HG03196 (cell line): ENCODE results near the gene CYTH3.

ENCODE experiments used
- ATAC-seq: cut with Tn5 transposase; IDR thresholded peaks from one replicate; pipeline ENCODE4 v1.9.1; 2021; ENCODE audit not compliant: unreplicated experiment

Gene CYTH3

DNA sequence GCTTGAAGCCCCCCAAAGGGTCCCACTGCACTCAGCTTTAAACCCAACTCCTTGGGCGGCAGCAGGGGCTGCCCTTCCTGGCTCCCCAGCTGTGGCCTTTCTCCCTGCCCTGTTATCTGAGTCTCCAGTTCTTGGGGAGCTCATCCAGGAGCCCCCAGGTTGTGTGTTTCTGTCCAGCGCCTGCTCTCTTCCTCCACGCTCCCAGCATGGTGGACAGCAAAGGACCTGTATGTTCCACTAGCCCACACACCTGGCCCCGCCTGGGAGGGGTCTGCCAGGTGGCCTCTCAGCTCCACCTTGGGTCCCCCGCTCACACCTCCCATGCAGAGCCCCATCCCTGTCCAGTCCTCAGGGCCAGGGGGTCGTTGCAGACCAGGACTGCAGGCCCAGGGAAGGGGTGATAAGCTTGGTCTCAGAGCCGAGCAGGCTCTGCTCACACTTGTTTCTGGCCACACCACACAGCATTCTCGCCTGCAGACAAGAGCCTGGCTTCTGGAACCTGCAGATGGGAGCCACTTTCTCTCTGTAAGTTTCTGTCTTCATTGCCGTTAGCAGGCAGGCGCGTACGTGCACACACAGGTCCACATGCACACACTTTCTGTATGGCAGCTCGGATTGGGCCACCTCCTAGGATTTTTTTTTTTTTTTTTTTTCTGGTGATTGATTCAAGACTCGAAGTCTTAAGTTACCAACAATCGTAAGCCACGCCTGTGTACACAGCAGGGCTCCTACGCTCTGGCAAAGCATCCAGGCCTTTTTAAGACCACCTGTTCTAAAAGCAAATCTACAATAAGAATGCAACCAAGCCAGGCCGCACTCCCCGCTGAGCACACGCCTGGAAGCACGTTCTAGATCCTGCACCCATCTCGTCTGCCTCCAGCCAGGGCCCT, 104.6 kb downstream of the CYTH3 start:
- no peak for ATAC-seq

GRCh38 chr7:6167004-6167551, 105.3 kb downstream of the CYTH3 start:
- ATAC-seq, result no peak

- ATAC-seq, result no peak
These were observed 106.0 kb downstream of the CYTH3 start for GRCh38 chr7:6166443-6166891.

DNA sequence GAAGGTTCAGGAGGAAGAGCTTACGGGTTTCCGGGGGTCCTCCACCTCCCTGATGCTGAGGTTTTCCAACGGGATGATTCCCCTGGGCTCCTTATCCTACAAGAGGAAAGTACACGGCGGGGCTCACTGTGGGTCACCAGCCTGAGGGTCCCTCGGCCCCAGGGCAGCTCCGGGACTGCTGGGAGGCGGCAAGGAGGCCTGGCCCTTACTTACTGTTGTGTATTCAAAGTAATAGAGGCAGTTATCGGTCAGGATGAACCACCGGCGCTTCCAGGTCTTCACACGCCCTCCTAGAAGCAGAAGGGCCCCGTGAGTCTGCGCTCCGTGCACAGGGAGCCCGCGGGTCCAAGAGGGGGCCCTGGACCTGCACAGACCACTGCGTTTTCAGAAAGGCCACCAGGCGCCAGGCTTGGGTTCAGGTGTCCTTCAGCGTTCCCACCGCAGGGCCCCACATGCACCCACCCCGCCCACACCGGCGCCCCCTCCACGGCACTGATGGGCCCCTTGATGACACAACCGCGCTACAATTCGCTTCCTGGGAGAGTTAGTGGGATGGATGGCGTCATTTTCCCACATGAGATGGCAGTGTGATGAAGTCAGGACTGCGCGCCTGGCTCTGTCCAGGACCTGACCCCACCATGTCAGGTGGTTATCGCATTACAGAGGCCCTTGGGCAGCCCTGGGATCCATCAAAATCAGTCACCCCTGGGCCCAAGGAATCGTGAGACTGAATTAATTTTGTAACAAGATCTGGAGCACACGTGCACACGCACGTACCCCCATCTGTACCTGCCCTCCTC, 106.7 kb downstream of the CYTH3 start:
- ATAC-seq, result no peak

GRCh38 chr7:6165075-6165474, 107.3 kb downstream of the CYTH3 start:
- ATAC-seq, result no peak

DNA sequence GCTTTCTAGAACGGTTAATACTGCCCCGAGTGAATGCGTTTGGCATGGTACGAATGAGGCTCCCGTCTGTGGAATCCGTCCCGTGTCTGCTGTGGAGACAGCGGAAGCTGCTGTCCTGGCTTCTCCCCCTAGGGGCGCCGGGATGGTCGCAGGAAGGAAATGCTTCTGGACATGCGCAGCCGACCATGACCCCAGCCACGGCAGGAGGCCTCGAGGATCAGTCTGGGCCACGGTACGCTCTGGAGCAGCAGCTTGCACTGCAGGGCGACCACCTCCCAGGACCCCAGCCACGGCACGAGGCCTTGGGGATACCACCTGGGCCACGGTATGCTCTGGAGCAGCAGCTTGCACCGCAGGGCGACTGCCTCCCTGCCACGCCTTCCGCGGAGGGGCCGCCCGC, 107.9 kb downstream of the CYTH3 start:
- ATAC-seq, result no peak

- no peak for ATAC-seq
These were observed 108.4 kb downstream of the CYTH3 start for GRCh38 chr7:6164010-6164409.

- no peak for ATAC-seq
These were observed 109.0 kb downstream of the CYTH3 start for GRCh38 chr7:6163402-6163801.

DNA sequence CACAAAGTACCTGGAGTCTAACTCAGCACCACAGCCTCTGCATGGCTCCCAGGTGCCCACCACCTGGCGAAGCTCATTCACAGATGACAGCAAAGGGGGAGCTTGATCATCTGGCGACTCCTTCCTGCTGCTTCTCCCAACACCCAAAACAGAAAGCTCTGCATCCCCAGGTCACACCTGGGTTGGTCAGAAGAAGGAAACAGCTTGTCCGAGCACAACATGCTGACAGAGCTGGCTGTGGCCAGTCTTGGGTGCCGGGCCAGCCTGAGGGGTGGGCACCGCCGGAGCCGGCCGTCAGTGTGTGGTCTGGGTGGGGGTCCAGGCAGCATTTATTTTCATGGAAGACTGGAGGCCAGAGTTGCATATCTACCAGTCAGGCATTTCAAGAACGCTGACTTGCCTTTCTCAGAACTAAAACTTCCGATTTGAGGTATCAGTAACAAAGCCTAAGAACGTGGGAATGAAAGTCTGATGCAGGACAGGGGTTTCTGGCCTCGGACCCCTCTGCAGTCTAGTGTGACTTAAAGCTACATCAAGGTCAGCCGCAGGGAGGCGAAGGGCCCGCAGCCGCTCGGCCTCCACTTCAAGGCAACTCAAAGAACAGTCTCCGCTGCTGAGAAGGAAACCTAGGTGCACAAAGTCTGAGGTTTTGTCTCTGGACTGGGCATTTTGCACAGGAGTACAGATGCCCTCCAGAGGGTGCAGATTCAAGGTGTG, 109.6 kb downstream of the CYTH3 start:
- ATAC-seq, result no peak

DNA sequence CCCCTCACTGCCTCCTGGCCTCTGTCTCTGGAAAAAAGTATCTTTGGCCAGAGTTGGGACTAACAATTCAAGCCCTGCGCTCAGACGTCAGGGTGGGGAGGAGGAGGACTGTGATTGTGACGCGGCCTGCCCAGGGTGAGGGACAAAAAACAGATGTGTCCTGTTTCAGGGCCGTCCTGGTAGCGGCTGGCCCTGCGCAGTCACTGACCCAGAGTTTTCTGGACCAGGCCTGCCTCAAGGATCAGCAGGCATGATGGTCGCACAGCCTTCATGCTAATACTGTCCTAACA, 110.1 kb downstream of the CYTH3 start:
- no peak for ATAC-seq

- ATAC-seq, result no peak
These were observed 110.7 kb downstream of the CYTH3 start for GRCh38 chr7:6161463-6162330.

DNA sequence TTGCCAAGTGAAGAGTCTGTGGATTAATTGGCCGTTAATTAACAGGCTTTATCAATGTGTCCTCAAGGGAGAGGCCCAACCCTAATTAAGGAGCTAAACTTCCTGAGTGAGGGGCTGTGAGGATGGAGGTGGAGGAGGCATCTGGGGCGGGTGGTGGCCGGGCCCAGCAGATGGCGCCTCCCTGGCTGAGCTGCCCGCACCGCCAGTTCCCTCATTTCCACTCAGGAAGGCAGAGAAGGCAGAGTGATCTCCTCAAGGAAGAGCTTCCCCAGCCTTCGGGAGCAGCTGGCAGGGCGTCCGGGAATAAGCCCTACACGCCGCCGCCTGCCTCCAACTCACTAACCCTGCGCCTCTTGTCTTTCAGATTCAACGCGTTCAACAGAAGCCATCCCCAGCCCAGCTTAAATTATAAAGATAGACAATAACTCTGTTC, 112.2 kb downstream of the CYTH3 start:
- no peak for ATAC-seq

- no peak for ATAC-seq
These were observed 112.8 kb downstream of the CYTH3 start for GRCh38 chr7:6159524-6160031.

- no peak for ATAC-seq
These were observed 113.3 kb downstream of the CYTH3 start for GRCh38 chr7:6159097-6159483.

GRCh38 chr7:6158424-6159096, 113.9 kb downstream of the CYTH3 start:
- no peak for ATAC-seq

DNA sequence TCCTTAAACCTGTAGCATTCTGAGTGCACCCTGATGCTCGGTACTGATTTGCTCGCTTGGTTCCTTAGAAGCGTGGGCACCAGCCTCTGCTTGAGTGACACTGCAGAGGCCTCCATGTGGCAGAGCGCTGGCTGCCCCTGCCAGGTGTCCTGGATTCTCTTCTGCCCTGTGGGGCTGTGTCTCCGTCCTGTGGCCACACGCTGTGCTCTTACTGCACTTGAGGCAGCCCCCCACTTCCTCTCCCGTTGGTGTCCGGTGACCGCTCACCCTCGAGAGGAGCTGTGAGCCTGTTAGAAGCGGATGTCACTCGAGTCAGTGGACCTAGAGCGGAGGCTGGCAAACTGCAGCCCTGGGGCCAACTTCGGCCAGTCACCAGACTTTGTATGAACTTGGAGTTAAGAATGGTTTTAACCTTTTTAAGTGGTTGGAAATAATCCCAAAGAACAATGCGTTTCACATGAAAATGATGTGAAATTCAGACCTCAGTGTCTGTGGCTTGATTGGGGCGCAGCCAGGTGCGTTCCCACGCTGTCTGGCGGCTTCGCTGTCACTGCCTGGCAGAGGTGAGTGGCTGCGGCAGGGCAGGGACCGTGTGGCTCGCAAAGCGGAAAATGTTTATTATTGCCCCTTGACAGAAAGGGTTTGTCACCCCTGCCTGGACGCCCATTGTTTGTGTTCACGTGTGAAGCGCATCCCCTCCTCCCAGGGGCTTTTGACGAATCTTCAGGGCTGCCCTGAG, 114.6 kb downstream of the CYTH3 start:
- no peak for ATAC-seq

DNA sequence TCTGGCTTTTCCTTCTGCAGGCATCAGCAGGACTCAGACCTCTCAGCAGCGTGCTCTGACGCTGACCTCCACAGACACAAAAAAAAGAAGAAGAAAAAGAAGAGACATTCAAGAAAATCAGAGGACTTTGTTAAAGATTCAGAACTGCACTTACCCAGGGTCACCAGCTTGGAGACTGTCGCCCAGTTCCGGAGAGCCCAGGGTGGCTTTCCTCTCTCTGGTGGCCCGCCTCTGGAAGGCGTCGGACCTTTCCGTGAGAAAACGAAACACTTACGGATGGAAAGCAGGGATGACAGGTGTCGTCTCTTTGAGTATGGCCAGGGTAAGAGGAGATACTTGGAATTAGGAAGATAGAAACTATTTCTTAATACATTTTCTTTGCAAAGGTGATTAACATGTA, 115.7 kb downstream of the CYTH3 start:
- ATAC-seq, result no peak

DNA sequence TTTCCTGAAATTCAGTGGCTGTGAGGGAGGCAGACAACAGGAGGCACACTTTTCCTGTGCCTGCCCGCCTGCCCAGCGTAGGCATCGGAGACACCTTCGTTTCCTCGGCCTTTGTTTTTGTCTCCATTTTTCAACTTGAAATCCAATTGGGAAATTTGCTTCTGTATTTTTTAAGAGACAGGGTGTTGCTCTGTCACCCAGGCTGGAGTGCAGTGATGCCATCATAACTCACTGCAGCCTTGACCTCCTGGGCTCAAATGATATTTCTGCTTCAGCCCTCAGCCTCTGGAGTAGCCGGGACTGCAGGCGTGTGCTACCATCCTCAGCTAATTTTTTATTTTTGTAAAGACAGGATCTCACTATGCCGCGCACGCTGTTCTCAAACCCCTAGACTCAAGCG, 116.8 kb downstream of the CYTH3 start:
- no peak for ATAC-seq
